Fibroblast of peridontal ligament (primary cell): ENCODE measurements around the gene CAMK2B.

ENCODE experiments used
- DNase-seq: peaks from one replicate; pipeline ENCODE4 v3.0.0-alpha.2; 2010; ENCODE audit errors: extremely low read depth

CAMK2B gene

DNA sequence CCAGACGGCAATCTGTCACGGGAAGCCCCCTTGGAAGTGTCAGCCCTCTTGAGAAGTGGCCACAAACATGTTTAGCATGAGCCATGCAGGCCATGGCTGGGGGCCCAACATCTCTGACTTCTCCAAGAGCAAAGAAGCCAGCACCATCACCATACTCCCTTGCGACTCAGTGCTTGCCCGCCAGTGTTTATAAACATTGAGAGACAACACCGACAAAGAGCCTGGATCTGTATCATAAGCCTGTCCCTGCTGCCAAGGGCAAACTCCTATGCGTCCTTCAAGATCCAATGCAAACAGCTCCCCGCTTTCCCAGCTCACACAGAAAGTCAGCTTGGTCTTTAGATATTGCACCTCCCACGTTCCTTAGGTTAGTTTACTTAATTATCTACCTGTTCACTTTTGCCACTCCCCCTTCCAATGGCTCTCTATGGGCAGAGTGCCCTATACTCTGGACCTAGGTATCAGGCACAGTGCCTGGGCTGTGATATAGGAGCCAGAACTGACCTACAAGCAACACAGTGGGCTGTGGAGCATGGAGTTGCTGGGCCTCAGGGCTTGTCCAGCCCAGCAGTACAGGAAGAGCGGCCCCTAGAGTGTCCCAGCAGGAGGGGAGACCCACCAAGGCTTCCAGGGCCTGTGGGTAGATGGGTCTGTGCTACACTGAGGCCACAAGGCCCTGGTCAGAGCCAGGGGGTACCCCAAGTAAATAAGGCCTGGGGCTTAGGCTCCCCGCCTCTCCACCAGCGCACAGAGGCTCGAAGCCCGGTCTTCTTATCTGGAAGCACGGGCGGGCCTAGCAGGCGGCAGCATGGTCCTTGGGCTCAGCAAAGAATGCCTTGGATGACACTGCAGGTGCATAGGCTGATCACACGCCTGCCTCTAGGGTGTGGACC is 37.7 kb downstream of the CAMK2B start:
- no peak for DNase-seq

- DNase-seq = no peak
Observed at GRCh38 chr7:44286618-44287487, 38.5 kb downstream of the CAMK2B start.

DNA sequence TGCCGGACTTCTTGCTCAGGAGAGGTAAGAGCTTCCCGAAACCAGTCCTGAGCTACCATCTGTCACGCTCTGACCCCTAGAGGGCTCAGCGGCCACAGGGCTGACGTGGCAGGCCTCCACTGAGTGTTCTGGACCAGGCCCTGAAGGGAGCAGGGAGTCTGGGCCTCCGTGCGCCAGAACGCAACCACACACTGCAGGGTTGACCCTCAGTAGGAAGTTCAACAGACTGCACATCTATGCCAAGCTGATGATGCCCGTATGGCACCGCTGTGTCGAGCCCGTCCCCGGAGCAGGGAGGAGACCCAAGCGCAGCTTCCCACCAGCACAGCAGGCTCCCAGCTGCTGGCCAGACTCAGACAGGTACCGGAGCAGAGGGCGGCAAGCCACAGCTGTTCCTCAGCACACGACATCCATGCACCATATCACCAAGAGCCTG is 39.2 kb downstream of the CAMK2B start:
- no peak for DNase-seq

- DNase-seq = no peak
Observed at GRCh38 chr7:44285561-44285960, 39.8 kb downstream of the CAMK2B start.

- no peak for DNase-seq
Observed at GRCh38 chr7:44284881-44285541, 40.4 kb downstream of the CAMK2B start.

DNA sequence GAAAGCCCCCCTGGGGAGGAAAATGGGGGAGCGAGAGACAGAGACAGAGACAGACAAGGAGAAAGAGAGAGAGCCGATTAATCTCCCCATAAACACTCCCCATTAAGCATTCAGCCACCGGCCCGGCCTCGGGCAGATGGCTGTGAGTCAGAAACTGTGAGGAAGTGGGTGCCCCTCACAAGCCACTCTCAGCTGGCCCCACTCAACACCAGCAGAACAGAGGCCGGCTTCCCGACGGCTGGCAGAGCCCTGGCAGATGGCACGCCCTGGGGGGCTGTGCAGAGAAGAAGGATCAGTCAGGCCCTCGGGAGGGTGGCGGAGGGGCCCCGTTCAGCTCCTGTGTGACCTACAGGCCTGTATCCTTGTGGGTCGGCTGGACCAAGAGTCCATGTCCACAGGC is 41.2 kb downstream of the CAMK2B start:
- no peak for DNase-seq

GRCh38 chr7:44283381-44284211 is 41.8 kb downstream of the CAMK2B start:
- DNase-seq = no peak

DNA sequence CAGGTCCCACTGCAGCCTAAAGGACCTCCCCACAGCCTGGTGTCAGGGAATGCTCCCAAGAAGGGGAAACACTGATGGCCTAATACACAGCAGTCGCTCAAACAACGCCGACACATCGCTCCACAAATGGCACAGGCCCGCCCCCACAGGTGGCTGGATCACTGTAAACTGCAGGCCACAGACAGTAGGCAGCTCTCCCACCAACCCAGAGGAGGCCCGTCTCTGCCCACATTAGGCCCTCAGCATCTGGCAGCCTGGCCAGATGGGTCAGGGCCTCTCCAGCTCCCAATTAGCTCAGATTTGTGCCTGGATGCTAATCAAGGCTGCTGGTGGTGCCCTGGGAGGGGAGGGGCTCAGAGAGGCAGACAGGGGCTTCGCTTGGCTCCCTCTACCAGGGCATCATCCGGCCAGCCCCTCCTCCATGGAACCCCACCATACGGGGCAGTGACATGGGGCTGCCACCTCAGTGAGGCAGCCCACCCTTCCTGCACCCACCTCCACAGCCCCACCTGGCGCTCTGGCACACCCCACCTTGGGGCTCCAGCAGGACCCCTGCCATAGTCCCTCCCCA is 42.7 kb downstream of the CAMK2B start:
- no peak for DNase-seq

- no peak for DNase-seq
Observed at GRCh38 chr7:44281811-44282600, 43.4 kb downstream of the CAMK2B start.

GRCh38 chr7:44280993-44281721 is 44.2 kb downstream of the CAMK2B start:
- DNase-seq = no peak

DNA sequence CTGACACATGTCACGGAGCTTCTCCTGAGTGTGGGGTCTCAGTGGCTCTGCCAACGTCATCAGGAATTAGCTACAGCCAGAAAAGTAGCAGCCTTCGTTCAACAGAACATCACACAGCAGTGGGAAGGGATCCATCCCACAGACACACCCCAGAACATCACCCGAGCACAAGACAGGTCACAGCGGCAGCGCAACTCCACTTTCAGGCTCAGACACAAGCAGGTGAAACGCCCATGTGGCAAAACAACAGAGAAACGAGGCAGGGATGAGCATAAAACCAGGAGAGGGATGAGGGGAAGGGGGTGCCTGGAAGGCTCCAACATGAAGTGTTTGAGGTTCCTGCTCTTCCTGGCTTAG is 44.8 kb downstream of the CAMK2B start:
- no peak for DNase-seq

DNA sequence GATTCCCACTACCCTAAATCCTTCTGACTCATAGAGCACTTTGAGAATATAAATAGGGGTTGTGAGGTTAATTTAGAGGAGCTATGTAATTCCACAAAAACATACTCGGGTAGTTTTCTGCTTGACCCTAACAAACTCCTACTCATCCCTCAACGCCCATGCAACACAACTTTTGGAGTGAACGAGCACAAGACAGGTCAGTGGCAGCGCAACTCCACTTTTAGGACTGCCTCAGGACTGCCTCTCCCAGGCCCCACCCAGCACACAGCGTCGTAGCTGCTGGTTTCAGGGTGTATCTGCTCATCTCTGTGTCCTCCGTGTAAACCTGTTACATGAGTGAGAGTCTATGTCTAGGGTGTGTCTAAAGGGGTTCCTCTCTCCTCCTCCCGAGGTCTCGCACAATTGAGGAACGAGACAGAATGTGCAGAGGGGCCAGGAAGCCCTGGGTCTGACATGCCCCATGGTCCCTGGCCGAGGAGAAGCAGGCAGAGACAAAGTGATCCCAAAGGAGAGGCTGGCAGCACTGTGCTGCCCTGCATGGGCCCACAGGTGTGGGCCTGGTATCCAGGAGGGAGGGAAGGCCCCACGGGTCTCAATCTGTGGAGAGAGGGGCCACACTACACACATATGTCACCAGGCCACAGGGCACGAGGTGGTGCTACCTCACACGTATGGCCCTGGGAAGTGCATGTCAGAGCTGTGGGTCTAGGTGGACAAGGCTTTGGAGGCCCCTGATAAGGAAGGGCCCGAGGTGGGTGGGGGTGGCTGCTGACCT is 45.5 kb downstream of the CAMK2B start:
- no peak for DNase-seq

DNA sequence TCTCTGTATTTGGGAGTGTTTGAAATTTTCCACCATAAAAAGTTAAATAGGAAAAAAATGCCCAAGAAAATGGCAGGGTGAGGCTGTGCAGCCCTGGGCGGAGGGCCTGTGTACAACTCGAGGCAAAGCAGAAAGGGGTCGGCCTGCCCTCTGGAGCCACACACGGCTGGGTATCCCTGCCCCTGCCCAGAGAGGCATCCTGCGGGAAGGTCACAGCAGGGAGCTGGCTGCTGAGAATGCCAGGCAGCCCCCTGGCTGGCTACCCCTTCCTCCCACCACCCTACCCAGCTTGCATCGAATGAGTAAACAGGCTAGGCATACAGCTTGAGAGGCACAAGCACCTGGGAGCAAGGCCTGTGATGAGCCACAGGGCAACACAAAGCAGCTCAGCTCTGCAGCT is 46.1 kb downstream of the CAMK2B start:
- no peak for DNase-seq

GRCh38 chr7:44278451-44279161 is 46.8 kb downstream of the CAMK2B start:
- no peak for DNase-seq

GRCh38 chr7:44277851-44278250 is 47.5 kb downstream of the CAMK2B start:
- DNase-seq = no peak

- DNase-seq = no peak
Observed at GRCh38 chr7:44277391-44277790, 48.0 kb downstream of the CAMK2B start.

GRCh38 chr7:44276571-44277221 is 48.7 kb downstream of the CAMK2B start:
- DNase-seq = no peak
